ENCODE measurements around the gene HDAC9.

DNA sequence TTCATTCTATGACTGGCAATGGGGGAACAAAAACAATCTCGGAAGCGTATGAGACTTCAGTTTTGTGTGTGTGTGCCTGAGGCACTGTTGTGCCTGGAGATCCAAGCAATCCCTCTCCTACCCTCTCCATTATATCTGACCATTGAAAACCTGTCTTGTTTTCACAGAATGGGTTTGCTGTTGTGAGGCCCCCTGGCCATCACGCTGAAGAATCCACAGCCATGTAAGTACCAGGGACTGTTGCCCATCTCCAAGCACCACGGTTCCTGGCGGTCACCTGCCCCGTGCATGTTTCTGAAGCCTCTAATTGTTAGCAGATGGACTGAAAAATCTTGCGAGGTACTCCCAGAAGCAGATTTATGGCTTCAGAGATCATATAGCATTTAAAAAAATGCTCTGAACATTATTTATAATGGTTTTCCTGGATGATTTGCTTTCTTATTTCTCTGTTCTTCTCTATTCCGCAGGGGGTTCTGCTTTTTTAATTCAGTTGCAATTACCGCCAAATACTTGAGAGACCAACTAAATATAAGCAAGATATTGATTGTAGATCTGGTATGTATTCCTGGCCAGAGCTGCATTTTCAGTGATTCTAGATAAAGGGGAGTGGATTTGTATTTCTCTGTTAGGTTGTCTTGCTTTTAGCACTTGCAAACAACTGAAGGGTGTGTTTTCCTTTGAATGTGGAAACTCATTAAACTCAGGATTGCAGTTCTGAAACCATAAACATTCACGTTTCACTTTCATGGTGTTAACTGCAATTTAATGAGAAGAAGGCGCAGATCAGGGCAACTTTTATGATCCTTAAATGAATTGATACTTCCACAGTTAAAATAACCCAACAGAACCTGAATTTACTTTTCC, 333.7 kb downstream of the HDAC9 start:
- no peak for TF ChIP-seq POLR2A (IDR thresholded peaks at IDR 0.05)
- TF ChIP-seq, protein P1, sequence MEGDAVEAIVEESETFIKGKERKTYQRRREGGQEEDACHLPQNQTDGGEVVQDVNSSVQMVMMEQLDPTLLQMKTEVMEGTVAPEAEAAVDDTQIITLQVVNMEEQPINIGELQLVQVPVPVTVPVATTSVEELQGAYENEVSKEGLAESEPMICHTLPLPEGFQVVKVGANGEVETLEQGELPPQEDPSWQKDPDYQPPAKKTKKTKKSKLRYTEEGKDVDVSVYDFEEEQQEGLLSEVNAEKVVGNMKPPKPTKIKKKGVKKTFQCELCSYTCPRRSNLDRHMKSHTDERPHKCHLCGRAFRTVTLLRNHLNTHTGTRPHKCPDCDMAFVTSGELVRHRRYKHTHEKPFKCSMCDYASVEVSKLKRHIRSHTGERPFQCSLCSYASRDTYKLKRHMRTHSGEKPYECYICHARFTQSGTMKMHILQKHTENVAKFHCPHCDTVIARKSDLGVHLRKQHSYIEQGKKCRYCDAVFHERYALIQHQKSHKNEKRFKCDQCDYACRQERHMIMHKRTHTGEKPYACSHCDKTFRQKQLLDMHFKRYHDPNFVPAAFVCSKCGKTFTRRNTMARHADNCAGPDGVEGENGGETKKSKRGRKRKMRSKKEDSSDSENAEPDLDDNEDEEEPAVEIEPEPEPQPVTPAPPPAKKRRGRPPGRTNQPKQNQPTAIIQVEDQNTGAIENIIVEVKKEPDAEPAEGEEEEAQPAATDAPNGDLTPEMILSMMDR (IDR thresholded peaks at IDR 0.05 in 4 of 5, conservative IDR thresholded peaks at IDR 0.05 in 1 of 5) = no peak
